ENCODE results near the gene SLC17A8. TPM values are rescaled to one million over a fixed set of nuclear protein-coding genes. Genes with fewer than 3 reads are reported as not detected.
"Not testable (repeated sequence)": the region's sequence is repeated elsewhere in the genome, so short reads cannot be mapped to it uniquely, and the experiment has no call there.

Gene SLC17A8
- total RNA-seq, 8 experiments from 2014 or later, result 0.18 to 7.7 (median 0.61) TPM

DNA sequence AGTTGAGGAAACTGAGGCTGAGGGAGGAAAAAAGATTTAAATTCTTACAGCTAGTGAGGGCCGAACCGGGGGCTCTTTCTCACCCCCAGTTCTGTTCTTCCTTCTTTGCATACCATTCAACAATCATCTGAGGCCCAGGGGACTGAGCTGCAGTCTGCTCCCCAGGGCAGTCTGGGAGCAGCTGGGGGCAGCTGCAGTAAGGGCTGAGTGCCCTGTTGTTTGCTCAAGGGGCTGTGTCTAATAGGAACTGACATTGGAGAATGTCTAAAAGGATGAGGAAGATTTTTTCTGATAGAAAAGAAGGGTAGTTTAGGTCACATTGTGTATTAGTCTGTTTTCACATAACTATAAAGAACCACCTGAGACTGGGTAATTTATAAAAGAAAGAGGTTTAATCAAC lies 42.2 kb downstream of the SLC17A8 start:
- in situ Hi-C loops (cut with MboI; ENCODE audit: low pct_unique_long_range_greater_than_20kb in 2 of 9, low sequenced_read_pairs in 9 of 9, unreplicated experiment in 9 of 9), result loop anchor here in 1 of 9 experiments (10.0 kb wide), 1 partner anchor 156 kb away; no protein-coding TSS in a partner anchor
- Histone ChIP-seq H3K4me1 (replicated peaks in 1 of 2) (peaks cover 0 to 4% of the 10 kb centered on the region in 2 donors), H3K27ac (no peak overlapping the region), H3K4me3 (no peak overlapping the region)
- no peak for ATAC-seq (replicated peaks in 6 of 8)
- 21 to 90% (median 50%) methylated on average over 2 of the region's 2 CpGs; no CpG with 5 or more reads in 7 of the 10 experiments for WGBS, 10 experiments

DNA sequence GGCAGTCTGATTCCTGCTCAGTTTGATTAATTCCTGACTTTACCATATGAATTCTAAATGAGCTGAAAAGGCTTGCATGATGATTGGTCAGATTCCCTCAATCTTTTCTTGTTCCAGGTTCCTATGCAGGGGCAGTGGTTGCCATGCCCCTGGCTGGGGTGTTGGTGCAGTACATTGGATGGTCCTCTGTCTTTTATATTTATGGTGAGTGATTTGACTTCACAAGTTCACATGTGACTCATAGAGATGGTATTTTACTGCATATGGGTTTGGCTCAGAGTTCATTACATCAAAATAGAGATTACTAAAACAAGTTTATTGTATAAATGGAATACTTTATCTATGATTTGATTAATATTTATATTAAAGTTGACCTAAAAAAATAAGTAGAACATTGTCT lies 44.8 kb downstream of the SLC17A8 start:
- ATAC-seq (replicated peaks in 6 of 8), result peak; percentile 66 to 95 (median 88)
- no peak overlapping the region for H3K4me3 ChIP-seq
- in situ Hi-C loops (cut with MboI; ENCODE audit: low pct_unique_long_range_greater_than_20kb in 2 of 9, low sequenced_read_pairs in 9 of 9, unreplicated experiment in 9 of 9), result no loop called here
- H3K4me1 ChIP-seq (replicated peaks in 1 of 2), result peaks cover 0 to 4% of the 10 kb centered on the region in 2 donors
- H3K27ac ChIP-seq, result no peak overlapping the region

DNA sequence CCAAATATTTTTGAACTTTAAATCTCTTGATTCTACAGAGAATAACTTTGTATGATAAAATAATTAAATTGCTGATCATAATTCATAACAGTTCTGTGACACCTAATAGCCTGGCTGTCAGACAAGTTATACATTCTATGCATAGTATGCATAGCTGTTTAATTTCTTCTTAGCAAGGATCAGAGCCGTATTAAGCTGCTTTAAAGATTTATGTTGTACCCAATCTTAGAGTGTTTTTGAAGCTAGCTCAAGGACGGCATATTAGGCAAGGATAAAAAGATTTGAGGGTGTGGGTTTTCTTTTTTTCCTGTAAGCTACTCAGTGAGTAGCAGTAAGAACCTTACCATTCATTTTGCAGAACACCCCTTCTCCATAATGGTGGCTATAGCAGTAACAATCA lies 45.9 kb downstream of the SLC17A8 start:
- in situ Hi-C loops (cut with MboI; ENCODE audit: low pct_unique_long_range_greater_than_20kb in 2 of 9, low sequenced_read_pairs in 9 of 9, unreplicated experiment in 9 of 9), result no loop called here
- ATAC-seq (replicated peaks in 6 of 8), result peak in 1 of 8 experiments; percentile 59
- H3K27ac ChIP-seq, result no peak overlapping the region
- H3K4me1 ChIP-seq (replicated peaks in 1 of 2), result peaks cover 0 to 4% of the 10 kb centered on the region in 2 donors
- 7 to 100% (median 70%) methylated on average over 1 to 2 of the region's 2 CpGs; no CpG with 5 or more reads in 2 of the 10 experiments for WGBS, 10 experiments
- no peak overlapping the region for H3K4me3 ChIP-seq

DNA sequence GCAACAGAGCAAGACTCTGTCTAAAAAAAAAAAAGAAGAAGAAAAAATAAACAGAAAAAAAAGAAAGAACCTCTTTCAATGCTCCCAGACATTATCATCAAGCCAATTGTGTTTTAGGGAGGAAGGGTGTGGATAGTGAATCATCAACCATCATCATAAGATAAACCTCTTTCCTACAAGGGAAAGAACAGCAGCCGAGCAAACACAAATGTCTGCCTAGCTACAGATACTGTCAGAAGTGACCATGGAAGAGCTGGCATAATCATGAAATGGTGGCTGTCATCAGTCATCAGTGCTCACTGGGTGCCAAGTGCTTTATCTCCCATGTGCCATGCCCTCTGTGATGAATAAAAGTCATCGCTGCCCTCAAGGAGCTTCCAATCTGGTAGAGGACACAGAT lies 46.6 kb downstream of the SLC17A8 start:
- 80 to 100% (median 94%) methylated on average over 1 to 2 of the region's 2 CpGs; no CpG with 5 or more reads in 4 of the 10 experiments for WGBS, 10 experiments
- peak in 2 of 8 experiments; percentile 65 to 66 for ATAC-seq (replicated peaks in 6 of 8)
- Histone ChIP-seq H3K4me1 (replicated peaks in 1 of 2) (peaks cover 0 to 4% of the 10 kb centered on the region in 2 donors), H3K4me3 (no peak overlapping the region), H3K27ac (no peak overlapping the region)
- in situ Hi-C loops (cut with MboI; ENCODE audit: low pct_unique_long_range_greater_than_20kb in 2 of 9, low sequenced_read_pairs in 9 of 9, unreplicated experiment in 9 of 9), result no loop called here

DNA sequence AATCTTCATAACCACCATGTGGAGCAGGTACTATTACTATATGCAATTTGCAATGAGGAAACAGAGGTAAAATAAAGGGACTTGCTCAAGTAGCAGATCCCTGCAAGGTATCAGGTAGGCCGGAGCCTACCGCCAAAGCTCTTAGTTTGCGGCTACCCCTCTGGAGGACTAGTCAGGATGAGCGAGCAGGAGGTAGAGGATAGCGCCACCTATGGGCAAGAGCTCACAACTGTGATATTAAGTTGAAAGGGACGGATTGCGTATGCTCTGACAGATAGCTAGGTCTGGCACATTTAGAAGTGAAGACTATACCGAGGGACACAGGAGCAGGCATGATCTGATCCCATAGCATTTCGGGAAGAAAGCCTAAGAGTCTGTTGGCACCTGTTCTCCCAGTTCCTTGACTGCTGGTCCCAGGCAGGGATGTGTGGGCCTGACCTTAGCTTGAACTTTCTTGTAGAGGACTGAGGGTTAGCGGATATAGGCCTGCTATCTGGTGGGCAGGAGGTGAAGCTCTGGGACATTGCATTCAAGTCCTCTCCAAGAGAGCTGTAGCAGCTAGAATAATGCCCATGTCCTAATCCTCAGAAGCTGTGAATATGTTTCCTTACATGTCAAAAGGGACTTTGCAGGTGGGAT lies 48.0 kb downstream of the SLC17A8 start:
- peak in 4 of 8 experiments; percentile 28 to 66 (median 46) for ATAC-seq (replicated peaks in 6 of 8)
- Histone ChIP-seq H3K4me1 (replicated peaks in 1 of 2) (peaks cover 0 to 4% of the 10 kb centered on the region in 2 donors), H3K4me3 (no peak overlapping the region), H3K27ac (no peak overlapping the region)
- in situ Hi-C loops (cut with MboI; ENCODE audit: low pct_unique_long_range_greater_than_20kb in 2 of 9, low sequenced_read_pairs in 9 of 9, unreplicated experiment in 9 of 9), result no loop called here
- WGBS, 10 experiments, result 0 to 100% (median 55%) methylated on average over 1 to 5 of the region's 10 CpGs; no CpG with 5 or more reads in 3 of the 10 experiments

DNA sequence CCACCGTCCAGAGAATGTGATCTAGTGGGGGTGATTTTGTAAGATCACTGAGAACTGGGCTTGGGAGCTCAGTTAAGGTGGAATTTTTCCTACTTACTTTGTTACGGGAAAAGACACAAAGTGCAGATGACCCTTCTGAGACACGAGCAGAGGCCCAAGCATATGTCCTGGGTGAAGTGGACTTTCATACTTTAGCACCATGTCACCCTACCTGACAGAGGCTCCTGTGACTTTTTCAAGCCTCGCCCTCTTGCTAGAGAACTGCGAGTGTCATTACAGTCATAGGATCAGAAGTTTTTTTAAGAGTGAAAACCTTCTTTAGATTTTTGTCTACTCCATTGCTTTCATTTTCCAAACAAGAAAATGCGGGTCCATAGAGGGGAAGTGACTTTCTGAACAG lies 56.1 kb downstream of the SLC17A8 start:
- H3K4me1 ChIP-seq (replicated peaks in 1 of 2), result no peaks in the 10 kb centered on the region
- in situ Hi-C loops (cut with MboI; ENCODE audit: low pct_unique_long_range_greater_than_20kb in 2 of 9, low sequenced_read_pairs in 9 of 9, unreplicated experiment in 9 of 9), result no loop called here
- 62 to 100% (median 90%) methylated on average over 2 to 5 of the region's 6 CpGs; no CpG with 5 or more reads in 2 of the 10 experiments for WGBS, 10 experiments
- ATAC-seq (replicated peaks in 6 of 8), result no peak
- H3K4me3 ChIP-seq, result no peak overlapping the region
- H3K27ac ChIP-seq, result no peak overlapping the region

DNA sequence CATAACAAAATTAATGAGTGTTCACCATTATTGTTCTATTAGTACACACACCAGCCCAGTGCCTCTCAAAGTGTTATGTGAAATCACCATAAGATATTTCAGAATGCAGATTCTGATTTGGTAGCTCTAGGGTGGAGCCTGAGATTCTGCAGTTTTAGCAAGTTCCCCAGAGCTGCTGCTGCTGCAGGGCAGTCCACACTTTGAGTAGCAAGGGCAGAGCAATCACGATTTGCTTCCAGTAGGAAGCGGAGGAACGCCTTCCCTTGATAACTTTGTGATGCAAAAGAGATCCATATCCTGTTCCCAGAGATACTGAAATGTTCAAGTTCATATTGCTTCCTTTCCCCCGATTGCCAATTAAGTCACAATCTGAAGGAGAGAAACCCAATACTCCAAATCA lies 57.9 kb downstream of the SLC17A8 start:
- ATAC-seq (replicated peaks in 6 of 8), result peak in 3 of 8 experiments; percentile 96
- in situ Hi-C loops (cut with MboI; ENCODE audit: low pct_unique_long_range_greater_than_20kb in 2 of 9, low sequenced_read_pairs in 9 of 9, unreplicated experiment in 9 of 9), result no loop called here

DNA sequence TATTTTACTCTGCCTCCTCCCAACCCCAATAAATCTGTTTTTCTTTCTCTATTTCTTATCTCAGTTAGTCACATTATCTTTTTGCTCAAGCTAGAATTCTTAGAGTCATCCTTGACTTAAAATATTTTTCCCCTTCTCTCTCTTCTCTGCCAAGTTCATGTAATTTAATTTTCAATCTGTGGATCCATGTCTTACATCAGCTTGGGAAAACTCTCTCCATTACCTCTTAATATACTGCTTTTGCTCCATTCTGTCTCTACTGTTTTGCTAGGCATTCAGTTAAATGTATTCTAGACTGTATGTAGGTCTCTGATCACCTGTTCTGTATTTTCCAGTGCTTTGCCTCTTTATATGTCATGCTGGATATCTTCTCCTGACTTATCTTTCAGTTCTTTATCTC lies 65.8 kb downstream of the SLC17A8 start:
- no peak for ATAC-seq (replicated peaks in 6 of 8)
- Histone ChIP-seq H3K27ac (no peak overlapping the region), H3K4me3 (no peak overlapping the region), H3K4me1 (replicated peaks in 1 of 2) (no peaks in the 10 kb centered on the region)
- in situ Hi-C loops (cut with MboI; ENCODE audit: low pct_unique_long_range_greater_than_20kb in 2 of 9, low sequenced_read_pairs in 9 of 9, unreplicated experiment in 9 of 9), result no loop called here

More for the DNA sequence above, 57.9 kb downstream of the SLC17A8 start:
- H3K4me1 ChIP-seq (replicated peaks in 1 of 2), result no peaks in the 10 kb centered on the region
- 0 to 80% (median 31%) methylated on average over 1 to 4 of the region's 4 CpGs for WGBS, 10 experiments
- H3K4me3 ChIP-seq, result no peak overlapping the region
- no peak overlapping the region for H3K27ac ChIP-seq

DNA sequence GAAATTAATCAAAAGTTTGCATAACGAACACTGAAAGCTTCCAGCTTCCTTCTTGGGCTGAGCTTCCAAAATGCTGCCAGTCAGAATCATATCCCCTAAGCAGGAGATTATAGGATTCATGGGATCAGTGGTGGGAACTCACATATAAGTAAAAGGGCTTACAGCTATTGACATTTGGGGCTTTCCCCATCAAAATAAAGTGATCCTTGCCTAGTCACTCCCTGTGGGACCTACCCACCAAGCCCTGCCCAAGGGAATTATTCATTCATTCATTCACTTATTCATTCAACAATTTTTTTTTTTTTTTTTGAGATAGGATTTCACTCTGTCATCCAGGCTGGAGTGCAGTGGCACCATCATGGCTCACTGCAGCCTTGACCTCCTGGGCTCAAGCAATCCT lies 69.3 kb downstream of the SLC17A8 start:
- Histone ChIP-seq H3K27ac (no peak overlapping the region), H3K4me3 (no peak overlapping the region), H3K4me1 (replicated peaks in 1 of 2) (no peaks in the 10 kb centered on the region)
- ATAC-seq (replicated peaks in 6 of 8), result peak in 3 of 8 experiments; percentile 58 to 92 (median 71)
- in situ Hi-C loops (cut with MboI; ENCODE audit: low pct_unique_long_range_greater_than_20kb in 2 of 9, low sequenced_read_pairs in 9 of 9, unreplicated experiment in 9 of 9), result no loop called here
- 0 to 29% (median 14%) methylated on average over 1 of the region's 1 CpG; no CpG with 5 or more reads in 3 of the 10 experiments for WGBS, 10 experiments

DNA sequence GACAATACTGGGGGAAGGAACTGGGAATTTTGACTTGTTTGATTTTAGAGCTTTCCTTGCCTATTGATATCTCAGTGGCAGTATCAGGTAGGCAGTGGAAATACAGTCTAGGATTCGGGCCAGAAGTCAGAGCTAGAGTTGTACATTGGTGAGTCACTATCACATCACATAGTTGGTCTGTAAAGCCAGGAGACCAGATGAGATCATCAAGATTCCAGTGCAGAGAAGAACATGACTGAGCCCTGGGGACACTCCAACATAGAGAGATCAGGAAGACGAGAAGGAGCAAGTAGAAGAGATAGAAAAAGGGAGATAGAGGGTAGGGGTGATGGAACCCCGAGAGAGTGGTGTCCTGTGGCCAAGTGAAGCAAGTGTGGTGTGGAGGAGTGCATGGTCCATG lies 70.2 kb downstream of the SLC17A8 start:
- WGBS, 10 experiments, result 0 to 83% (median 60%) methylated on average over 1 to 2 of the region's 3 CpGs; no CpG with 5 or more reads in 5 of the 10 experiments
- H3K4me1 ChIP-seq (replicated peaks in 1 of 2), result no peaks in the 10 kb centered on the region
- H3K27ac ChIP-seq, result no peak overlapping the region
- peak in 5 of 8 experiments; percentile 30 to 98 (median 91) for ATAC-seq (replicated peaks in 6 of 8)
- in situ Hi-C loops (cut with MboI; ENCODE audit: low pct_unique_long_range_greater_than_20kb in 2 of 9, low sequenced_read_pairs in 9 of 9, unreplicated experiment in 9 of 9), result no loop called here
- H3K4me3 ChIP-seq, result no peak overlapping the region

DNA sequence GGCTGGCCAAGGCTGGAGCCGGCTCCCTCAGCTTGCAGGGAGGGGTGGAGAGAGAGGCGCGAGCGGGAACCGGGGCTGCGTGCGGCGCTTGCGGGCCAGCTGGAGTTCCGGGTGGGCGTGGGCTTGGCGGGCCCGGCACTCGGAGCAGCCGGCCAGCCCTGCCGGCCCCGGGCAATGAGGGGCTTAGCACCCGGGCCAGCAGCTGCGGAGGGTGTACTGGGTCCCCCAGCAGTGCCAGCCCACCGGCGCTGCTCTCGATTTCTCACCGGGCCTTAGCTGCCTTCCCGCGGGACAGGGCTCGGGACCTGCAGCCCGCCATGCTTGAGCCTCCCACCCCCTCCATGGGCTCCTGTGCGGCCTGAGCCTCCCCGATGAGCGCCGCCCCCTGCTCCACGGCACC lies 73.4 kb downstream of the SLC17A8 start:
- no CpG with 5 or more reads among the region's 32 CpGs for WGBS, 10 experiments
- ATAC-seq (replicated peaks in 6 of 8); H3K27ac ChIP-seq; H3K4me3 ChIP-seq; in situ Hi-C loops (cut with MboI; ENCODE audit: low pct_unique_long_range_greater_than_20kb in 2 of 9, low sequenced_read_pairs in 9 of 9, unreplicated experiment in 9 of 9); H3K4me1 ChIP-seq (replicated peaks in 1 of 2): not testable (repeated sequence)

DNA sequence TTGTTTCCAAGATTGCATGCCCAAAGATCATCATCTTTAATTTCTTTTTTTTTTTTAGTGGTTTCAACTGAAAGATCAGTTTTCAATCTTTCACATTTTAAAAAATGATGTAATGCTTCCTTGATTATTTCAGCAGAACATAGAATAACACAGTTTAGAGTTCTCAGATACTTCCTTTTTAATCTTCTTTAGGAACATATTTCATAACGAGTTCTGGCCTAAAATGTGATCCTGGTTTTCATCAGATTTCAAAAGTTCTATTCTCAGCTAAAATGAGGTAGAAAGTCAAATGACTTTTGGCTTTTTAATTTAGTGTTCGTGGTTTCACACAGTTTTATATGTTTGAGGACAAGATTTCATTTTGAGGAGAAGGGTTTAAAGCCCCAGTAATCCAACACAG lies 76.8 kb downstream of the SLC17A8 start:
- WGBS, 10 experiments, result 6 to 66% (median 41%) methylated on average over 1 to 2 of the region's 2 CpGs
- no peak overlapping the region for H3K27ac ChIP-seq
- ATAC-seq (replicated peaks in 6 of 8), result no peak
- in situ Hi-C loops (cut with MboI; ENCODE audit: low pct_unique_long_range_greater_than_20kb in 2 of 9, low sequenced_read_pairs in 9 of 9, unreplicated experiment in 9 of 9), result no loop called here
- no peaks in the 10 kb centered on the region for H3K4me1 ChIP-seq (replicated peaks in 1 of 2)
- H3K4me3 ChIP-seq, result no peak overlapping the region

DNA sequence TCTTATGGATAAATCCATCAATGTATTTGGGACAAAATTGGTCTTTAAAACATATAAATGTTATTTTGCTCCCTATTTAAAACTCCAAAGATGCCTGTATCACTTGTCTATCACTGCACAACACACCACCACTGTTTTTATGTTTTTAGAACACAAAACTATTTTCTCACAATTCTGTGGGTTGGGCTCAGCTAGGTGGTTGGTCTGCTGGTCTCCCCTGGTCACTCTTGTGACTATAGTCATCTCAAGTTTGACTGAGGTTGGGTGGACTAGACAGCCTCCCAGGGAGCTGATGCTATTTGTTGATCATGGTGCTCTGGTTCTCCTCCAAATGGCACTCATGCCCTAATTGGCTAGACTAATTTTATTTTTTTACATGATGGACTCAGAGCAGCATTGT lies 77.3 kb downstream of the SLC17A8 start:
- no peak for ATAC-seq (replicated peaks in 6 of 8)
- Histone ChIP-seq H3K4me3 (no peak overlapping the region), H3K4me1 (replicated peaks in 1 of 2) (no peaks in the 10 kb centered on the region), H3K27ac (no peak overlapping the region)
- in situ Hi-C loops (cut with MboI; ENCODE audit: low pct_unique_long_range_greater_than_20kb in 2 of 9, low sequenced_read_pairs in 9 of 9, unreplicated experiment in 9 of 9), result no loop called here

DNA sequence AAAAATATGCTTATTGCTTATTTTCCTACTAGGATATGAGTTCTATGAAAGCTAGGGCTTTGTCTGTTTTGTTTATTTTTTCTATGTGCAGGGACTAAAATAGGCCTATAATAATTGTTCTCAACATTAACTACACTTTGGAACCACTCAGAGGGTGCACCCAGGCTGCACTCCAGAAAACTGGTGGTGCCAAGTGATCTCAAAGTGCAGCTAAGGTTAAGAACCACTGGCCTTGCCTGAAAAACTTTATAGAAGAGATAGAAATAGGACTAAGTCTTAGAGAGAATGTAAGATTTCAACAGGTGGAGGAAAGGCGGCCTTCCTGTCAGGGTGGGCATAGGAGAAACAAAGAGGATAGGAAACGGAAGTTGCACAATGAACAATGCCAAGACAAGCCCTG lies 79.1 kb downstream of the SLC17A8 start:
- in situ Hi-C loops (cut with MboI; ENCODE audit: low pct_unique_long_range_greater_than_20kb in 2 of 9, low sequenced_read_pairs in 9 of 9, unreplicated experiment in 9 of 9), result no loop called here
- H3K4me1 ChIP-seq (replicated peaks in 1 of 2), result no peaks in the 10 kb centered on the region
- H3K4me3 ChIP-seq, result no peak overlapping the region
- whole genome bisulfite sequencing, 10 experiments, result 28 to 90% (median 64%) methylated on average over 2 of the region's 2 CpGs; no CpG with 5 or more reads in 1 of the 10 experiments
- H3K27ac ChIP-seq, result no peak overlapping the region
- ATAC-seq (replicated peaks in 6 of 8), result no peak

Measured in motor neuron (in vitro differentiated cells).